ENCODE measurements around the gene PHF10.

The PHF10 gene

DNA sequence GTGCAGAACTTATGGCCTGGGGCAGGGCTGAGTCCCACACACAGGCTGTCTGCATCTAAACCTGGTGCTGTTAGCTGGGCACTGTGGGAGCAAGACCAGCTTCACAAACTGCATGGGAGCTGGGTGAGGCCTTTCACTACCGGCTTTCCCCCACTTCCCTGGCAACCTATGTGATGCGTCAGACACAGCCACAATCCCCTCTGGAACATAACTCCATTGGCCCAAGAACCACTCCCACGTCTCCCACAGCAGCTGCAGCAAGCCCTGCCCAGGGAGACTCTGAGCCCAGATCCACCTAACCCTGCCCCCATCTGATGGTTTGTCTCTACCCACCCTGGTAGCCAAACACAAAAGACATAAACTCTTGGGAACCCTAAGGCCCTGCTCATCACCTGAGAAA lies 31.8 kb downstream of the PHF10 start:
- DNase-seq, result no peak
- in situ Hi-C loops (cut with MboI; ENCODE audit: low pct_unique_long_range_greater_than_20kb, low sequenced_read_pairs), result no loop called here

- in situ Hi-C loops (cut with MboI; ENCODE audit: low pct_unique_long_range_greater_than_20kb, low sequenced_read_pairs), result no loop called here
- DNase-seq, result no peak
Measured at GRCh38 chr6:169691260-169691659, 33.0 kb downstream of the PHF10 start.

GRCh38 chr6:169689287-169689686 lies 35.0 kb downstream of the PHF10 start:
- in situ Hi-C loops (cut with MboI; ENCODE audit: low pct_unique_long_range_greater_than_20kb, low sequenced_read_pairs), result no loop called here
- DNase-seq, result no peak

DNA sequence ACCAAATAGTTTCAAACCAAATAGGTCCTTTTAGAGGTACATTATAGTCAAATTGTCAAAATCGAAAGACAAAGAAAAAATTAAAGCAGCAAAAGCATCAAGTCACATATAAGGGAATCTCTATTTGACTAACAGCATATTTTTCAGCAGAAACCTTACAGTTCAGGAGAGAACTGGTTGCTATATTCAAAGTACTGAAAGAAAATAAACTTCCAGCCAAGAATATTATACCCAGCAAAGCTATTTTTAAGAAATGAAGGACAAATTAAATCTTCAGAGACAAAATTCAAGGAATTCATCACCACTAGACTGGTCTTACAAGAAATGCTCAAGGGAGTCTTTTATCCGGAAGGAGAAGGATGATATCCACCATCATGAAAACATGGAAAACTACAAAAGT lies 38.4 kb downstream of the PHF10 start:
- in situ Hi-C loops (cut with MboI; ENCODE audit: low pct_unique_long_range_greater_than_20kb, low sequenced_read_pairs), result no loop called here
- no peak for DNase-seq

DNA sequence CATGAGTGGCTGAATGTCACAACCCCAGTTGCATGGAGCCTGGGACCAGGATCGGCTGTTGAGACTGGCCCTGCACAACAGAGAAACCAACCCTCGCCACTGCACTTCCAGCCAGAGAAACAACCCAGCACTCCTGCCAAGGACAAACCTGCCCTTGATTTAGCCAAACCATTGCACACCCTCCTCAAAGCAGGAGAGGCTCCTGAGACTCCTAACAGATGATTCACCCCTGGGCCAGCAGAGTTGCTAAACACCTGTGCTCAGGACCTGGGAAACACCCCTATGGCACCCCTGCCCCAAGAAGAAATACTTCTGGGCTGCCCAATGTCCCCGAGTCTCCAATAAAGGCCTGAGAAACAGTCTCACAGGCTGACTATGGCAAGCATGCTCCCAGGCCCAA lies 40.2 kb downstream of the PHF10 start:
- no peak for DNase-seq
- in situ Hi-C loops (cut with MboI; ENCODE audit: low pct_unique_long_range_greater_than_20kb, low sequenced_read_pairs), result no loop called here

DNA sequence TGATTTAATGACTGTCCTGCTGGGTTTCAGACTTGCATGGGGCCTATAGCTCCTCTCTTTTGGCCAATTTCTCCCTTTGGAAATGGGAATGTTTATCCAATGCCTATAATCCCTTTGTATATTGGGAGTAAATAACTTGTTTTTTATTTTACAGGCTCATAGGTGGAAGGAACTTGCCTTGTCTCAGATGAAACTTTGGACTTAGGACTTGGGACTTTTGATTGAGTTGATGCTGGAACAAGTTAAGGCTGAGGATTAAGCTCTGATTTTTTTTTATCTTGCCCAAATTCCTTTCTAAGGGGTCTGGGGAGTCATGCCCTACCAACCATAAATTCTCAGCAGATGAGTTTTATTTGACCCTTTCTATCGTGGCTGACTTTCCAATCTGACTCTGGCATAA lies 46.0 kb downstream of the PHF10 start:
- DNase-seq, result no peak
- in situ Hi-C loops (cut with MboI; ENCODE audit: low pct_unique_long_range_greater_than_20kb, low sequenced_read_pairs), result no loop called here

GRCh38 chr6:169677096-169677495 lies 47.2 kb downstream of the PHF10 start:
- no peak for DNase-seq
- in situ Hi-C loops (cut with MboI; ENCODE audit: low pct_unique_long_range_greater_than_20kb, low sequenced_read_pairs), result no loop called here

- in situ Hi-C loops (cut with MboI; ENCODE audit: low pct_unique_long_range_greater_than_20kb, low sequenced_read_pairs), result no loop called here
- no peak for DNase-seq
Measured at GRCh38 chr6:169675011-169675410, 49.3 kb downstream of the PHF10 start.

- DNase-seq, result no peak
- in situ Hi-C loops (cut with MboI; ENCODE audit: low pct_unique_long_range_greater_than_20kb, low sequenced_read_pairs), result no loop called here
Measured at GRCh38 chr6:169671563-169671962, 52.7 kb downstream of the PHF10 start.

DNA sequence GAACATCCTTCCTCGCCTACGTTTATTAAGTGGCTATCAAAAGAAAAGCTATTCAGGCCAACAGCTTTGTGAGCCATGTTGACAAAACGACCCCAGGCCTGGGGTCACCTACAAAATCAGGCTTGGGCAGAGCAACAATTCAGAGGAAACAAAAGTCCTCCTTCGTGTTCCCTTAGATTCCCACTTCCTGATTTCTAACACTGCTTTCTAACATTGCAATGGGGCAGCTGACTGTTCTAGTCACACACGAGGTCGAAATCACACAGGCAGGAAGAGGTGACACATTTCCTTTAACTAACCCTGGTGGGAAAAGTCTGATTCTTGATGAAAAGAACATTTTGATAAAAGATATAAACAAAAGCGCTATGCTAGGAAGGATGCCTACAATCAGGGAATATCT lies 54.4 kb downstream of the PHF10 start:
- DNase-seq, result peak; percentile 35
- in situ Hi-C loops (cut with MboI; ENCODE audit: low pct_unique_long_range_greater_than_20kb, low sequenced_read_pairs), result no loop called here

- in situ Hi-C loops (cut with MboI; ENCODE audit: low pct_unique_long_range_greater_than_20kb, low sequenced_read_pairs), result no loop called here
- no peak for DNase-seq
Measured at GRCh38 chr6:169669147-169669546, 55.2 kb downstream of the PHF10 start.

DNA sequence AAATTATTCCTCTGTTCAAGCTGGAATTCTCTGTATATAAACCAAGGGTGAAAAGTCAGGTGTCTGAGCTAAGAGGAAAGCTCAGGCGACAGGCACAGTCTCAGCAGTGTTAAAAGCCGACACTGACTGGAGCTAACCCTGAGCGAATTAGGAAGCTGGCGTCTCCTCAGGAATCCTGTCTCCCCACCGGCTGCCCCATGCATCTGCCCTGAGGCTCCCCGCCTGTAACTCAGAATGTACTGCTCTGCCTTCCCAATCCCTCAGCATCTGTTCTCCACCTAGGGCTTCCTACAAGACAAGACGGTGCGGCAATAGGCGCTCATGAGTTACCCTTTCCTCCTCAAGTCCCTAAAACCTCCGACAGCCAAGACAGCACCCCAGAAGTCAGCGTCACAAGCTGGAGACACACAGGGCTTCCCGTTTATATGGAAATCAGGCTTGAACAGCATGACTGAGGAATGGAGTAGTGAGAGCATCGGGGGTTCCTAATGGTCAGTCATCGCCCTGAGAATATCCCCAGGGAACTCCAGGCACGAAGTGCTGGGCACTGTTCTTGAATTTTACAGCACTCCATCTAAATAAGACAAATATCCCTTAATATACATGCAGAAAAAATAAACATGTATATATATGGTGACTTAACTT lies 56.0 kb downstream of the PHF10 start:
- DNase-seq, result no peak
- in situ Hi-C loops (cut with MboI; ENCODE audit: low pct_unique_long_range_greater_than_20kb, low sequenced_read_pairs), result no loop called here

DNA sequence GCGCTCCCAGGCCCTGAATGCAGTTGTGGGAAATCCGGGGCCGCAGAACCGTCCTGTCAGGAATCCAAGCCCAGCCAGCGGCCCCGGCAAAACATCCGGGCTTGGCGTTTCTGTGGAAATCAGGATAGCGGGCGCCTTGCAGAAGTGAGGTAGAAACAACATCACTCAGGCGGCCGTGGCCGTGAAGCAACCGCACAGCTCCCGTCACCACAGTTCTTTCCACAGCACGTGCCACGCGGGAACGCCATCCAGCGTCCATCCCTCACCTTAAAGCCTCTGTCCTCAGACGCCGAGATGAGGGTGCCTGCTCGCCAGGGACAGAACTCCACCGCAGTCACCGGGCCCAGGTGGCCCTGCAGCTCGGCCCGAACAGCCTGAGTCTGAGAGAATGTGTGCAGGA lies 56.6 kb downstream of the PHF10 start:
- DNase-seq, result no peak
- in situ Hi-C loops (cut with MboI; ENCODE audit: low pct_unique_long_range_greater_than_20kb, low sequenced_read_pairs), result no loop called here

DNA sequence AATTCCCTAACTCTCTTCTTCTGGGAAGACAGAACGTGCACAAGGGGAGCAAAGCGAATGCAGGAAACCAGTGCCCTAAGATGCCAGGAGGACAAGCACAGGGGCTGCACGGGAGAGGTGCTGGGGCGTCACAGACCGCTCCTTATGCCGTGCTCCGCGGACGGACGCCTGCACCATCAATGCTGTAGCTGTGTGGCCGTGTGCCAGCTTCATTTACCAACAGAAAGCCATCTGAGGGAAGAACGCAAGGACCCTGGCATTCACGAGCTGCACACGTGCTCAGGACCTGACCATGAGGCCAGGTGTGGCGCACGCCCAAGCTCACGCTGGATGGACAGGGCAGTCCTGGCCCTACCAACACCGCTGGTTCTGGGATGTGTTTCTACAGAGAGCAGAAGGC lies 57.9 kb downstream of the PHF10 start:
- in situ Hi-C loops (cut with MboI; ENCODE audit: low pct_unique_long_range_greater_than_20kb, low sequenced_read_pairs), result no loop called here
- no peak for DNase-seq

- DNase-seq, result no peak
- in situ Hi-C loops (cut with MboI; ENCODE audit: low pct_unique_long_range_greater_than_20kb, low sequenced_read_pairs), result no loop called here
Measured at GRCh38 chr6:169665289-169665688, 59.0 kb downstream of the PHF10 start.

DNA sequence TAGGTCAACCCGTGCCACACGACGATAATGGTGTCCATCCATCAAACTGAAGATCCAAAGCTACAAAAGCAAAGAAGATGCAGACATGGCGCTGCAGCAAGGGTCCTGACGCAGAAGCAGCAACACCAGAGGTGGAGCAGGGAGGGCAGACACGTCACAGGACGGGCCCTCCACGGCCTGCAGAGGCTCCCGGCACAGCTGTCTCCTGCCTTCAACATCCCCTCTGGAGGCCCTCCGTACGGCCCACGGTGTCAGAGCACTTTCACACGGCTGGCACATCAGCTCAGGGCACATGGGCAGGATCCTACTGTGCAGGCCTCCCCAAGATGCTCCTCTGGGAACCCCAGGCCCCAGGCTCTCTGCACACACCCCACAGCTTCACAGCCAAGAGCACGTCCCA lies 60.1 kb downstream of the PHF10 start:
- in situ Hi-C loops (cut with MboI; ENCODE audit: low pct_unique_long_range_greater_than_20kb, low sequenced_read_pairs), result no loop called here
- no peak for DNase-seq

- in situ Hi-C loops (cut with MboI; ENCODE audit: low pct_unique_long_range_greater_than_20kb, low sequenced_read_pairs), result no loop called here
- no peak for DNase-seq
Measured at GRCh38 chr6:169663468-169663867, 60.8 kb downstream of the PHF10 start.

GRCh38 chr6:169661391-169661756 lies 62.9 kb downstream of the PHF10 start:
- in situ Hi-C loops (cut with MboI; ENCODE audit: low pct_unique_long_range_greater_than_20kb, low sequenced_read_pairs), result no loop called here
- DNase-seq, result no peak

GRCh38 chr6:169660751-169661390 lies 63.4 kb downstream of the PHF10 start:
- DNase-seq, result no peak
- in situ Hi-C loops (cut with MboI; ENCODE audit: low pct_unique_long_range_greater_than_20kb, low sequenced_read_pairs), result no loop called here

GRCh38 chr6:169659820-169660610 lies 64.3 kb downstream of the PHF10 start:
- in situ Hi-C loops (cut with MboI; ENCODE audit: low pct_unique_long_range_greater_than_20kb, low sequenced_read_pairs), result no loop called here

DNA sequence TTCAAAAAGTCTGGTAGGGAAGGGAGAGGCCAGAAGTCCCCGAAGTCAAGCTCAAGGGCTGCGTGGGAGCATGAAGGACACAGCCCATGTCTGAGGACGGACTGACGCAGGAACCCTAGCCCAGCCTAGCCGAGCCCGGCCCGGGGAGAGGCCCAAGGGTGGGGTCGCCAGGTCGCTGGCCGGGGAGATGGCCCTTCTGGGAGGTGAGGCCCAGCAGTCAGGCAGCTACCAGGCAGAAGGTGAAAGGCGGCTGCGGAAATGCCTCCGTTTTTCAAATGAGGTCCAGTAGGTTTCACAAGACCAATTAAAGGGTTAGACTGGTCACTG lies 67.1 kb downstream of the PHF10 start:
- DNase-seq, result no peak
- in situ Hi-C loops (cut with MboI; ENCODE audit: low pct_unique_long_range_greater_than_20kb, low sequenced_read_pairs), result no loop called here

More at GRCh38 chr6:169659820-169660610, 64.3 kb downstream of the PHF10 start:
- no peak for DNase-seq
